Lower leg skin (tissue), 4 donors: Measurements from ENCODE around the gene PAFAH1B1. TPM values are rescaled to one million over a fixed set of nuclear protein-coding genes. Genes with fewer than 3 reads are reported as not detected.
"Not testable (repeated sequence)": the region's sequence is repeated elsewhere in the genome, so short reads cannot be mapped to it uniquely, and the experiment has no call there.

Source experiments
- DNase-seq, 2 donors: peaks; one replicate each; pipeline ENCODE4 v3.0.0-alpha.2; 2019; ENCODE audit warnings: low spot score in 2 of 2
- H3K4me3 ChIP-seq: fragments of 200-600 bp; sonication (generic); 2 replicates; pipeline ENCODE4 v1.5.1; 2017; ENCODE audit warnings: mild to moderate bottlenecking, low read depth; ENCODE audit not compliant: poor library complexity, severe bottlenecking
- POLR2A ChIP-seq, 2 donors: fragments of 450-650 bp; IDR thresholded peaks; one replicate each; pipeline ENCODE4 v1.6.1; 2016 to 2017; ENCODE audit warnings: antibody characterized with exemption in 2 of 2, mild to moderate bottlenecking in 1 of 2, moderate library complexity in 1 of 2
- WGBS, 2 donors: methylation state at CpG; one replicate each; pipeline ENCODE4 v1.1.5; 2018; 5-methylcytosine and 5-hydroxymethylcytosine counted together
- intact Hi-C: fragments of 100-400 bp; cut with DNase I; formaldehyde crosslinking; loops from one replicate; pipeline ENCODE4 v1.15.0; 2023; ENCODE audit warnings: low total_unique reads
- total RNA-seq, 4 donors: library from RNA; depleted of rRNA; stranded (reverse); fragments of >200 nt; gene quantifications; one replicate each; pipeline ENCODE4 v1.1.0, GENCODE V29; 2016
- TF ChIP-seq, protein P1 (sequence below), 3 donors: fragments of 450-650 bp; IDR thresholded peaks; one replicate each; pipeline ENCODE4 v1.5.1; 2016; ENCODE audit warnings: antibody characterized with exemption in 3 of 3, mild to moderate bottlenecking in 3 of 3, moderate library complexity in 2 of 3

The PAFAH1B1 gene
- total RNA-seq, 4 donors from 2014 or later, result 58.7 to 121 (median 94.6) TPM

DNA sequence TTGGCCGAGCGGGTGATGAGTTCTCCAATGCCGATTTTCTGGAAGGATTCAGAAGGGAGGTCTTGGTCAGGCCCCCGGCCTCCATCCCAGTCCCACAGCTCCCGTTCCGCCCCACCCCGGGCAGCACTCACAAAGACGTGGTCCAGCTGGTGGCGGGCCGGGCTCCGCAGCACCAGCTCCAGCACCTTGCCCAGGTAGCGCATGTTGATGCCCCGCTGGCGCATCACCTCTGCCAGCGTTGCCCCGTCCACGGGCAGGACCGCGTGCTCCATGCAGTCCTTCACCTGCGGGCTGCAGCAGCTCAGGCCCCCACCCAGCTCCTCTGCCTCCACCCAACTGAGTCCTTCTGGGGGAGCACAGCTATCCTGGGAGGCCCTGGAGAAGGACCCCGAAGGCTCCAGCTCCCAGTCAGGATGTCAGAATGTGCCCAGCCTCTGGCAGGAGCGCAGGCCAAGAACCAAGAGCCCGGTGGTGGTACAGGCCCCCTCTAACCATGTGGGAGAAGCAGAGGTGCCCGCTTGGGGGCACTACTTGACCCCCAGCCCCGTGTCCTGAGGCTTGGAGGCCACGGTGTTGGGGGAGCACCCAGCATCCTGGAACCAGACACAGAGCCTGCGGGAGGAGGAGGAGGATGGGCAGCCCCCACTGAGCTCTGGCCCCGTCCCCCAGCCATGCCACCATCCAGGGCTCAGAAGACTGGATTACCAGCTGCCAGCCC is 101.9 kb downstream of the PAFAH1B1 start:
- WGBS, 2 donors, result 95 to 96% methylated on average over 27 to 28 of the region's 28 CpGs
- DNase-seq, result peak in 1 of 2 donors; percentile 68
- TF ChIP-seq, protein P1, sequence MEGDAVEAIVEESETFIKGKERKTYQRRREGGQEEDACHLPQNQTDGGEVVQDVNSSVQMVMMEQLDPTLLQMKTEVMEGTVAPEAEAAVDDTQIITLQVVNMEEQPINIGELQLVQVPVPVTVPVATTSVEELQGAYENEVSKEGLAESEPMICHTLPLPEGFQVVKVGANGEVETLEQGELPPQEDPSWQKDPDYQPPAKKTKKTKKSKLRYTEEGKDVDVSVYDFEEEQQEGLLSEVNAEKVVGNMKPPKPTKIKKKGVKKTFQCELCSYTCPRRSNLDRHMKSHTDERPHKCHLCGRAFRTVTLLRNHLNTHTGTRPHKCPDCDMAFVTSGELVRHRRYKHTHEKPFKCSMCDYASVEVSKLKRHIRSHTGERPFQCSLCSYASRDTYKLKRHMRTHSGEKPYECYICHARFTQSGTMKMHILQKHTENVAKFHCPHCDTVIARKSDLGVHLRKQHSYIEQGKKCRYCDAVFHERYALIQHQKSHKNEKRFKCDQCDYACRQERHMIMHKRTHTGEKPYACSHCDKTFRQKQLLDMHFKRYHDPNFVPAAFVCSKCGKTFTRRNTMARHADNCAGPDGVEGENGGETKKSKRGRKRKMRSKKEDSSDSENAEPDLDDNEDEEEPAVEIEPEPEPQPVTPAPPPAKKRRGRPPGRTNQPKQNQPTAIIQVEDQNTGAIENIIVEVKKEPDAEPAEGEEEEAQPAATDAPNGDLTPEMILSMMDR (IDR thresholded peaks at IDR 0.05), result no peak
- no peak for TF ChIP-seq POLR2A (IDR thresholded peaks at IDR 0.05)
- intact Hi-C loops, result no loop called here
- no peak overlapping the region for H3K4me3 ChIP-seq

DNA sequence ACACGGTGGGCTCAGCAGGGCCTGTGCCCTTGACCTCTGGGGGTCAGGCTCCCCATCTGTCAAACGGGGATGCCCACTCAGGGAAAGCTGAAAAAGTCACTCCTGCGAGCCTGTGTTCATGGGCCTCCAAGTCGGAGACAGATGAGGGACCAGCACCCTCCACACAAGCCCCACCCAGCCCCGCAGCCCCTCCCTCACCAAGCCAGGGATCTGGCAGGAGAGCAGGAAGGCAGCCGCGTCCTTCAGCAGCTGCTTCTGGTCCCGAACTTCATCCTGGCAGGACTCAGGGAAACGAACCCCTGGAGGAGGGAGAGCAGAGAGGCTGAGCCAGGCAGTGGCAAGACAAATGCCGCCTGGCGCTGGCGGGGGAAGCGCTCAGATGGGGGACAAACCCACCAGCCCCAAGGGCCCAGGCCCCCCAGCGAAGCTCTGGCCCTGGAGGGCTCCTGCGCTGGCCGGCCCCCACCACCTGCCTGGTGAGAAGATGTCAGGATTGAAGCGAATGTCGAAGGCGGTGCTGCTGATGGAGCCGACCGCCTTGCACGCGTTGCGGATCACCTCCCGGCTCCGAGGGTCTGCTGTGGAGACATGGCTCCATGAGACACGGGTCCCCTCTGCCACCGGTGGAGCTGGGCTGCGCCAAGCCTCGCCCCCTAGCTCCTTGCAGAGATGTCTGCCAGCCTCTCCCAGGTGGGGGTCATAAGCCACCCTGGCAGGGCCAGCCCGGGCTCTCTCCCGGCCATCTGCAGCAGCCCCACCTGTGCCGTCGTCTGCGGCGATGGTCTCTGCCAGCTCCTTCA is 102.7 kb downstream of the PAFAH1B1 start:
- TF ChIP-seq, protein P1 (IDR thresholded peaks at IDR 0.05), result no peak
- no peak for TF ChIP-seq POLR2A (IDR thresholded peaks at IDR 0.05)
- peak in 1 of 2 donors; percentile 83 for DNase-seq
- intact Hi-C loops, result no loop called here
- H3K4me3 ChIP-seq, result no peak overlapping the region
- WGBS, 2 donors, result 88 to 91% methylated on average over 30 to 34 of the region's 36 CpGs

DNA sequence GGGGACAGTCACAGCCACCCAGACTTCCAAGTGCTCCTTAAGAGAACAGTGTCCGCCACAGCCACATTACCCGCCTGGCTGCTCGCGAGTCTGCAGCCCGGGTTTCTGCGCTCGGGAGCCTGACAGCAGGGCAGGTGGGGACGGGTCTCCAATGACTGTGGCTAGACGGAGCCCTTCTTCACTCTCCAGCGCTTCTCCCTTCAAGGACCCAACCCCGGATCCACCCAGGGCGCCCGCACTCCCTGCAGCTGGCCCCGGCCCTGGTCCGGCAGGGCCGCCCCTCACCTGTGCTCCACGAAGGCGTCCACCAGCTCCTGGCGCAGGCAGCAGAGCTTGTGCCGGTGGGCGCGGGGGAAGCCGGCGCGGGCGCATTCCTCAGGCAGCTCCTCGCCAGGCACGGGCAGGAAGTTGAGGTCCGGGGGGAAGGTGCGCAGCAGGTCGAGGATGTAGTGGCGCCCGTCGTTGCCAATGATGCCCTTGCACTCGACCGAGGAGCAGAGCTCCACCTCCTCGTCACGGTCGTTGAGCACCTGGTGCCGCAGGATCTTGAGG is 104.2 kb downstream of the PAFAH1B1 start:
- TF ChIP-seq, protein P1 (IDR thresholded peaks at IDR 0.05), result no peak
- no peak for TF ChIP-seq POLR2A (IDR thresholded peaks at IDR 0.05)
- 97 to 98% methylated on average over 40 of the region's 40 CpGs for WGBS, 2 donors
- intact Hi-C loops, result no loop called here
- H3K4me3 ChIP-seq, result no peak overlapping the region
- no peak for DNase-seq

- H3K4me3 ChIP-seq, intact Hi-C loops: not testable (repeated sequence)
- 87 to 92% methylated on average over 18 of the region's 18 CpGs for WGBS, 2 donors
- peak in 1 of 2 donors; percentile 76 for DNase-seq
Measured at GRCh38 chr17:2699216-2699805, 105.9 kb downstream of the PAFAH1B1 start.

DNA sequence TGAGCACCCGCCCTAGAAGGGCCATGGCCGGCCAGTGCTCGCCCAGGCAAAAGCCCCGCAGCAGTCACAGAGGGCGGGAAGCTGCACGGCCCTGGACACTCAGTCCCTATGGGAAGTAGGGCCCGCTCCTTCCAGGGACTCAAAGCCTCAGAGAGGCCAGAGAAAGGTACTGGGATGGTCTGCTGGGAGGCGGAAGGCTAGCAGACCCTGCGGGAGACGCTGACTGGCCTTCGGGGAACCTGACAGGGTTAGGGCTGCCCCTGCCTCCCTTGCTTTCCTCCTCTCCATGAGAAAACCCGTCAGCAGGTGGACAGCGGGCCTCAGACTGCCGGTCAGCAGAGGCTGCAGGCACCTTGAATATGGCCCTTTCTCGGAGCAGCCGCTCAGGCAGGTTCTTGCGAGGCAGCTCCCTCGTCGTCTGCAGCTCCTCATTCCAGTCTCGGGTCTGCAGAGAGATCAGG is 106.6 kb downstream of the PAFAH1B1 start:
- no peak overlapping the region for H3K4me3 ChIP-seq
- intact Hi-C loops, result no loop called here
- WGBS, 2 donors, result 91 to 95% methylated on average over 17 to 18 of the region's 20 CpGs
- DNase-seq, result peak in 1 of 2 donors; percentile 61
- TF ChIP-seq POLR2A (IDR thresholded peaks at IDR 0.05), result no peak
- TF ChIP-seq, protein P1 (IDR thresholded peaks at IDR 0.05), result no peak
